Globus pallidus (tissue), 1 donor: Measurements from ENCODE around the gene ABCA2.

Experiments used
- DNase-seq: peaks from one replicate; pipeline ENCODE4 v3.0.0-alpha.2; 2015; ENCODE audit warnings: low spot score

ABCA2 gene

DNA sequence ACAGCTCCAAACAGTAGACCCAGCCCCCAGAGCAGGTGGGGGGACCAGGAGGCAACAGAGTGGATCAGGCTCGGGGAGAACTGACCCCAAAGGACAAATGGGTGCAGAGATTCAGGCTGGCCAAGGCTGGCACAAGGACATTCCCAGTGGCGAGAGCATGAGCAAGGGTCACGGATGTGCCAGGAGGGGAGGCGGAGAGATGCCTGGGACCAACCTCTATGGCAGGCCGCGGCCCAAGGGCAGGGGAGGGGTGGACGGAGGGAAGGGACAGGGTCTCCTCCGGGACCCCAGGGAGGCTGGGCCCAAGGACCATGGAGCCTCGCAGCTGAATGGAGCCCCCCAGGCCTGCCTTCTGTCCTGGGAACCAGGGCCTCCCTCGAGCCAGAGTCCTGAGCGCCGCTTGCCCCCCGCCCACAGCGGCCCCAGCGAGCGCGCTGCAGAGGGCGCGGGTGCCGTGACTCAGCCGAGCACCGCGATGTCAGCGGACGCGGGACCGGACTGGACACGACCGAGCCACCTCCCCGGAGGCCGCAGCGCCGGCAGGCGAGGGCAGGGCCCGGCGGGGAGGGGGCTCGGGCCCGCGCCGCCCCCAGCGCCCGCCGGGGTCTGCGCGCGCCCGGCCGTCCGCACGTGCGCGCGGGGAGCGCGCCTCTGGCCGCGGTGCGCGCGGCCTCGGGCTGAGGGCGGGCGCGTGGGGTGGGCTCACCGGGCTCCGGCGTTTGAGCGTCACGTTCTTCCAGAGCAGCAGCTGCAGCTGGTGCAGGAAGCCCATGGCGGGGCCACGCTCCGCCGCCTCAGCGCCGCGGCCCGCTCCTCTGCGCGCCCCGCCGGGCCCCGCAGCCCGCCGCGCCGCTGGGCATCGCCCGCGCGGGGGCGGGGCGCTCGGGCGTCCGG, at the start of gene ABCA2:
Gene ABCA2 (minus strand): TSS at position 869 of the 894 bp plus-strand sequence. CDS start 97 bp downstream, at position 772.
- DNase-seq = peak; percentile 44

DNA sequence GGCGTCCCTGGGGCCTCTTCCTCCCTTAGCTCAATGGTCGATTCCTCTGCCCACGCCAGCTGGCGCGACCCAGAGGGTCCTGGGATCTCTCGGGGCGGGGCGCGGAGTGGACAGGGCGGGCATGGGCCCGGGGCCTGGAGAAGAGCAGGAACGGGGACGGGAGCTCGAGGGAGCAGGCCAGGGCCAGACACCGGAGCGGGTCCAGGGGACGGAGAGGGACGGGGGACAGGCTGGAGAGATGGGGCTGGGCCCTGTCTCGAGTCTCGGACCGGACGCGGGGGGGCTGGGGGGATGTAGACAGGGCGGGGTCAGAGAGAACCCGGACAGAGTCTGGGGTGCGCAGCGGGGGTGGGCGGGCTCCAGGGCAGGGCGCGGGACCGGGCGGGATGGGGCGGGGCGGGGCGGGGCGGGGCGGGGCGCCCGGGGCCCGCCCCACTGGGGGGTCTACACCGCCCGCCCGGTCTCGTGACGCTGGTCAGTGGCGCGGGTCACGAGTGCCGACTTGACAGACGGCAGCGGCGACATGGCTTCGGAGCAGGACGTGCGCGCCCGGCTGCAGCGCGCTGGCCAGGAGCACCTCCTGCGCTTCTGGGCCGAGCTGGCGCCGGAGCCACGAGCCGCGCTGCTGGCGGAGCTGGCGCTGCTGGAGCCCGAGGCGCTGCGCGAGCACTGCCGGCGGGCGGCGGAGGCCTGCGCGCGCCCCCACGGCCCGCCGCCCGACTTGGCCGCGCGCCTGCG, 49.1 kb upstream of the ABCA2 start, which contains the start of gene UAP1L1:
Gene UAP1L1 (plus strand): TSS at position 508 of the 738 bp plus-strand sequence. CDS start 16 bp downstream, at position 524.
- peak; percentile 80 for DNase-seq

- no peak for DNase-seq
Observed at GRCh38 chr9:137076636-137077009, 48.6 kb upstream of the ABCA2 start.

- DNase-seq = no peak
Observed at GRCh38 chr9:137075275-137075775, 47.3 kb upstream of the ABCA2 start.

DNA sequence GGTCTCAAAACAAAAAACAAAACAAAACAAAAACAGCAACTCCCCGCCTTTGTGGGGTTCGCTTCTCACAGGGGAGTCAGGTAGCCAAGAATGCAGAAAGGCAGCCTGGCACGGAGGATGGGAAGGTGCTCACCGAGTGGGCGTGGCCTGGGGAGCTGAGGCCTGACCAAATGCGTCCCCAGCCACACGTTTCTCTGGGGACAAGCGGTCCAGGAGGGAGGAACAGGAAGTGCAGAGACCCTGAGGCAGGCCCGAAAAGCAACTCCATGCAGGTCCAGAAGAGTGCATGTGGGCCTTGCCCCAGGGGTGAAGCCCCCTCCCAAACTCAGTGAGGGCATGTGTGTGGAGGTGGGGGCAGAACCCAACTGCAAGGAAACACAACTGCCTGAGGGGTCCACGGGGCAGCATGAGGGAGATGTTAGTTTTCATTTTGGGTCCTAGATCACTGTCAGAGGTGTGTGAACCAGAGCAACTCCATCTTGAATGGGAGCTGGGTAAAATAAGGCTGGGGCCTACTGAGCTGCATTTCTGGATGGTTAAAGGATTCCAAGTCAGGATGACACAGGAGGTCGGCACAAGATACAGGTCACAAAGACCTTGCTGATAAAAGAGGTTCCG, 46.7 kb upstream of the ABCA2 start:
- no peak for DNase-seq

GRCh38 chr9:137073992-137074399, 46.0 kb upstream of the ABCA2 start:
- DNase-seq = no peak

DNA sequence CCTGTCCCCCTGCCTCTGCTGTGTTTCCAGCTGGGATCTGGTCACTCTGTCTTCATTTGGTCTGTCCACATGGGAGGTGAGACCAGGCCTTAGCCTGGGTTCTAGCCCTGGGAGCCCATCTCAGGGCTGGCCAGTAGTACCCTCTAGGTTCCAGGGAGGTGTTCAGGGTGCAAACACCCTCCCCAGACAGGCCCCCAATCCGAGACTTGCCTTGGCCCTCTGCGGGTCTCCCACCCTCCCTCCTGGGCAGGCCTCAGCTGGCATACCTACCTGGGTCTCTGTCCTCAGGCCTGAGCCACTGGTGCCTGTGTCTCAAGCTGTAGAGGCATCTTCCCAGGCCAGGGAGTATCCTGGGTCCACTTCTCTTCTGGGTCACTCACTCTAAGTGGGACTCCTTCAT, 43.2 kb upstream of the ABCA2 start:
- DNase-seq = no peak

DNA sequence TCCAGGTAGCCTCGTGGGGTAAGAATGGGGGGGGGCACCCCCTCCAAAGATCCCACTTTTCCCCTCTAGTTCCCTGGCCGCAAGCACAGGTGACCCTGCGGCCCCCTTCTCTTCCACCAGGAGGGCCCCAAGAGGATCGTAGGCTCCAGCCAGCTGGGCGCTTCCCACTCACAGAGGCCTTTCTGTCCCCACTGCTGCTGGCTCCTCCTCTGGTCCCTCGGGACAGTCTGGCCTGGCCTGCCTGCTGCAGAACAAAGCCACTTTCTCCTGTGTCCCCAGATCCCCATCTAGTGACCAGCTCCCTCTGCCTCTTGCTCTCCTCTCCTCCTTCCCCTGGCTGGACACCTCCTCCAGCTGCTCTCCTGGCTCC, 42.9 kb upstream of the ABCA2 start:
- DNase-seq = peak; percentile 97

DNA sequence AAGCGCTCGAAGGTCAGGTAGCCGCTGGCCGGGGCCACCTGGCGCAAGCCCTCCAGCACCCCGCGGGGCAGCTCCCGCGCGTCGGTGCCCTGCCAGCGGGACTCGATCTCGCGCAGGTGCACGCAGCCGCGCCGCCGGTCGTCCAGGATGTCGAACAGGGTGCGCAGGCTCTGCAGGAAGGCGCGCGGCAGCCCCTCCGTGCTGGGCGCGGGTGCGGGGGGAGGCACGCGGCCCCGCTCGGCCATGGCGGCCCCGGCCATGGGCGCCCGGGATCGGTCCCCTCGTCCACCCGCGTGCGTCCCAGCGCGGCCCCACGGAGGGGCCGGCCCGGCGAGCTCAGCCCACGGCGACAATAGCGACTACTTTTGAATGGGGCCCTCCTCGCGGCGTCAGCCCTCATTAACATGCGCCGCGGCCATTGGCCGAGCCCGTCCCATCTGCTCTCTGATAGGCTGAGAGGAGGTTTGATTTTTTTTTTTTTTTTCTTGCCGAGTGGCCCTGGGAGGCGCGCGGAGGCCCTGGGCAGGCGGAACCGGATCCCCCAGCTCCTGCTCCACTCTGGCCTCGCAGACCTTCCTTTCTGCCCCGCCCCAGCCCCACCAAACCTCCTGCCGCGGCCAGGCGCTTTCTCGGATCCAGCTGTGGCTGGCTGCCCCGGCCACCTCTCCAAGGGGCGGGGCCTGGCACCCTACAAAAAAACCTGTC, 42.3 kb upstream of the ABCA2 start, which contains the start of gene SAPCD2:
Gene SAPCD2 (minus strand): TSS at position 357 of the 705 bp plus-strand sequence. CDS start 97 bp downstream, at position 260.
- DNase-seq = peak; percentile 93

GRCh38 chr9:137069508-137070091, 41.6 kb upstream of the ABCA2 start:
- DNase-seq = no peak

- DNase-seq = peak; percentile 13
Observed at GRCh38 chr9:137068539-137069507, 40.8 kb upstream of the ABCA2 start.

DNA sequence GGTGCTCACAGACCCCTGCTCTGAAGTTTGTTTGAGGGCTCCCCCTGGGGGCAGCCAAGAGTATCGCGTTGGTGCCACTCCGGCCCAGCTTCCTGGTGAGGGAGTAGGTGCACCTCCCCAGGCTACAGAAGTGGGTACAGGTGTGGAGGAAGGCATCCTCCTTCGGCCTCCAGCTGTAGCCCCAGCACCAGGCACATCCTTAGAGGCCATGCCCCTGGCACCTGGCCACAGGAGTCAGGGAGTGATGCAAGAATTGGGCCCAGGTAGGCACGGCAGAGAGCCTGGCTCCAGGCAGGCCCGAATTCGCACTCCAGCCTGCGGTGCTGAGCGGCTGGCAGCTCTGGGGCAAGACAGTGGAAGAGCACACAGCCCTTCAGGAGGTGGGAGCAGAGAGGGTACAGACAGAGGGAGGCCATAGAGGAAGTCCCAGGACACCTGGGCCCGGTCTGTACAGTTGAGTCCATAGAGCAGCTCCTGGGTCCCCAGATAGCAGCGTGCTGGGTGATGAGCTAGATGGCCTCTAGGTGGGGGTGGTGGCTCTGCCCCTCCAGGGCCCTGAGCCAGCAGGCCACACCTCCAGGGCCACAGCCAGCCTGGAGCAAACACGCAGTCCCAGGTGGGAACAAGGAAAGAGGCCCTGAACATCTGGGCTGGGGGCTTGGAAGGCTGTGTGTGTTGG, 40.0 kb upstream of the ABCA2 start:
- DNase-seq = peak; percentile 83

GRCh38 chr9:137066096-137066861, 38.2 kb upstream of the ABCA2 start:
- no peak for DNase-seq

DNA sequence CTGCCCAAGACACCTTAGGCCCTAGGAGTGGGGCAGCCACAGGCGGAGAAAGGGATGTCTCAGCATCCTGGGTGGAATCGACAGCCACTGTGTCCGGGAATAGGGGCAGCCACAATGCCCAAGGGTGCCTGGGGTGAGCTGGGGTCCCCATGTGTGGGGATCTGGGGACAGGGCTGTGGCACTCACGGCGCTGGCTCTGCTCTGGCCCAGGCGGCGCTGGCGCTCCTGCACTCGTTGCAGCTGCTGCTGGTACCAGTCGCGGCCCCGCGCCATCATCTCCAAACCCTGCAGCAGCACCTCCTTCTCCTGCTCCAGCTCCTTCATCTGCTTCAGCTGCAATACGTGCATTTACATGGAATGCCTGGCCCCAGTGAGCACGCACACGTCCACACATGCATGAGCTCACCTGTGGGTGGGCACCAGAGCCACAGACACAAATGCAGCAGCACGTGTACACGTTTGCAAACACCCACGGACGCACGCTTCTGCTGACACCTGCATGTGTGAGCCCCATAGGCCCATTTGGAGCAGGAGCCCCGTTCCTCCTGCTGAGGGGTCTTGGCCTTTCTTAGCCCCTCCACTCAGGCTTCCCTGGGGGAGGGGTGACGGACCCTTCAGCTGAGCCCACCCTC, 37.4 kb upstream of the ABCA2 start:
- no peak for DNase-seq

DNA sequence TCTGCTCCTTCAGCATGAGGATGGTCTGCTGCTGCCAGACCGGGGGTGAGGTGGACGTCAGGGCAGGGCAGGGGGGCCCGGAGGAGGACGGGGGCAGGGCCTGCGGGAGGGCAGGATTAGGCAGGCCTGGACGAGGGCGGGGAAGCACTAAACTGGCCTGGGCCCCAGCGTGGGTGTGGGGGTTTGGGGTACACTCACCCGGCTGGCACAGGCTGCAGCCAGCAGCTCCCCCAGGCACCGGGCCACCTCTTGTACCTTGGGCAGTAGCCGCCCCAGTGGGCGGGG, 36.8 kb upstream of the ABCA2 start:
- no peak for DNase-seq

- DNase-seq = no peak
Observed at GRCh38 chr9:137064027-137064879, 36.2 kb upstream of the ABCA2 start.

GRCh38 chr9:137063311-137064026, 35.4 kb upstream of the ABCA2 start:
- no peak for DNase-seq
